HCT116 (cell line): ENCODE results near the gene LYSMD3. TPM values are rescaled to one million over a fixed set of nuclear protein-coding genes. Genes with fewer than 3 reads are reported as not detected.

Source experiments
- ATAC-seq: fragments of 200-7000 bp; cut with Tn5 transposase; 2 replicates; pipeline ENCODE4 v1.9.1; 2020; ENCODE audit warnings: mild to moderate bottlenecking, moderate library complexity
- BruUV-seq: library from RNA; stranded (reverse); fragments of 400-500 nt; replicated peaks from 2 replicates; lab custom pipeline; 2021; lab: Mats Ljungman, UMichigan
- CTCF ChIA-PET: fragments of 300-600 bp; sonication (Branson Sonifier 250); formaldehyde crosslinking; loops from one replicate; lab custom pipeline; 2021; ENCODE audit warnings: antibody characterized with exemption; lab: Charles Lee
- POLR2A ChIA-PET: fragments of 300-600, 350-600 bp; sonication (Branson Sonifier 250); formaldehyde crosslinking; loops from one replicate; lab custom pipeline; 2021; ENCODE audit warnings: antibody characterized with exemption; lab: Charles Lee
- RAD21 ChIA-PET, 2 experiments: fragments of 300-600 bp; sonication (Branson Sonifier 250); formaldehyde crosslinking; loops; one replicate each; lab custom pipeline; 2023; ENCODE audit warnings: low total read pairs in 2 of 2; ENCODE audit not compliant: uncharacterized antibody in 2 of 2, unreplicated experiment in 2 of 2, low non-redundant PET in 1 of 2; lab: Charles Lee
- DNase-seq: peaks from one replicate; pipeline ENCODE4 v3.0.0-alpha.2; 2010; ENCODE audit warnings: low read depth, low spot score
- H2AFZ ChIP-seq: fragments of 200-600 bp; shearing (Covaris generic), sonication (generic); 2 replicates; pipeline ENCODE4 v1.6.1; 2017; ENCODE audit warnings: low read depth, mixed run types, mixed read lengths, antibody characterized with exemption, low read length; ENCODE audit not compliant: poor library complexity, severe bottlenecking
- H3K27ac ChIP-seq: 2 replicates; pipeline ENCODE4 v1.5.1; 2012; ENCODE audit warnings: low read depth, low read length
- H3K27me3 ChIP-seq: fragments of 200-600 bp; sonication (generic); 2 replicates; pipeline ENCODE4 v1.6.1; 2016; ENCODE audit warnings: mixed run types, low read length, mixed read lengths; ENCODE audit not compliant: insufficient read depth
- H3K36me3 ChIP-seq, 2 experiments: fragments of 200-500 bp in 1 of 2; fragments of 200-600 bp in 1 of 2; sonication (Bioruptor generic) in 1 of 2; sonication (generic) in 1 of 2; 2 replicates each; pipeline versions ENCODE4 v1.5.1 to v1.6.1; 2014 to 2016; ENCODE audit warnings: low read length in 2 of 2, inconsistent platforms in 1 of 2, mixed read lengths in 1 of 2, mixed run types in 1 of 2; ENCODE audit not compliant: insufficient read depth in 2 of 2, control insufficient read depth in 1 of 2
- H3K4me1 ChIP-seq, 2 experiments: fragments of 200-600 bp in 1 of 2; sonication (generic) in 1 of 2; 2 replicates each; pipeline versions ENCODE4 v1.5.1 to v1.6.1; 2012 to 2017; ENCODE audit warnings: low read length in 2 of 2, inconsistent platforms in 1 of 2, mild to moderate bottlenecking in 1 of 2, mixed read lengths in 1 of 2, mixed run types in 1 of 2, moderate library complexity in 1 of 2; ENCODE audit not compliant: insufficient read depth in 2 of 2, control insufficient read depth in 1 of 2
- H3K4me2 ChIP-seq: fragments of 200-600 bp; sonication (generic); 2 replicates; pipeline ENCODE4 v1.6.1; 2017; ENCODE audit warnings: mixed run types, low read length, mixed read lengths
- H3K4me3 ChIP-seq, 2 experiments: fragments of 200-600 bp in 1 of 2; sonication (generic) in 1 of 2; replicated peaks in 1 of 2; 2 replicates each; pipeline ENCODE4 v1.5.1; 2011 to 2016; ENCODE audit warnings: low read length in 2 of 2, control low read depth in 1 of 2, low read depth in 1 of 2, mild to moderate bottlenecking in 1 of 2, mixed read lengths in 1 of 2, mixed run types in 1 of 2
- H3K79me2 ChIP-seq: fragments of 200-600 bp; sonication (generic); 2 replicates; pipeline ENCODE4 v1.6.1; 2017; ENCODE audit warnings: mild to moderate bottlenecking, mixed run types, low read length, moderate library complexity, mixed read lengths; ENCODE audit not compliant: insufficient read depth
- H3K9ac ChIP-seq: fragments of 200-600 bp; sonication (generic); 2 replicates; pipeline ENCODE4 v1.6.1; 2016; ENCODE audit warnings: low read length, mixed read lengths
- H3K9me2 ChIP-seq: fragments of 200-600 bp; sonication (generic), shearing (Covaris generic); 2 replicates; pipeline ENCODE4 v1.6.1; 2017; ENCODE audit warnings: mixed run types, mild to moderate bottlenecking, moderate library complexity; ENCODE audit not compliant: insufficient read depth
- H3K9me3 ChIP-seq, 2 experiments: fragments of 200-500 bp in 1 of 2; fragments of 200-600 bp in 1 of 2; sonication (Bioruptor generic) in 1 of 2; sonication (generic) in 1 of 2; 2 replicates each; pipeline ENCODE4 v1.6.1; 2014 to 2017; ENCODE audit warnings: low read length in 2 of 2, mixed read lengths in 2 of 2, inconsistent platforms in 1 of 2, low read depth in 1 of 2, mild to moderate bottlenecking in 1 of 2, mixed run types in 1 of 2, moderate library complexity in 1 of 2; ENCODE audit not compliant: control insufficient read depth in 1 of 2, insufficient read depth in 1 of 2
- H4K20me1 ChIP-seq: fragments of 200-600 bp; sonication (generic), shearing (Covaris generic); 2 replicates; pipeline ENCODE4 v1.6.1; 2017; ENCODE audit warnings: mixed run types, mild to moderate bottlenecking, moderate library complexity; ENCODE audit not compliant: insufficient read depth
- CBX3 ChIP-seq: IDR thresholded peaks from 2 replicates; pipeline ENCODE4 v1.6.1; 2012; ENCODE audit warnings: low read depth
- CEBPB ChIP-seq: IDR thresholded peaks from 2 replicates; pipeline ENCODE4 v1.6.1; 2012; ENCODE audit warnings: low read depth
- EGR1 ChIP-seq: IDR thresholded peaks from 2 replicates; pipeline ENCODE4 v1.6.1; 2012; ENCODE audit warnings: low read depth
- EZH2 ChIP-seq: fragments of 200-600 bp; sonication (generic); IDR thresholded peaks from 2 replicates; pipeline ENCODE4 v1.6.1; 2017; ENCODE audit warnings: antibody characterized with exemption, mixed run types
- EZH2phosphoT487 ChIP-seq: fragments of 200-600 bp; IDR thresholded peaks from 2 replicates; pipeline ENCODE4 v1.6.1; 2018; ENCODE audit warnings: antibody characterized with exemption, borderline replicate concordance
- FOSL1 ChIP-seq: IDR thresholded peaks from 2 replicates; pipeline ENCODE4 v1.6.1; 2012; ENCODE audit warnings: low read depth
- JUND ChIP-seq: IDR thresholded peaks from 2 replicates; pipeline ENCODE4 v1.6.1; 2012
- POLR2AphosphoS5 ChIP-seq: IDR thresholded peaks from 2 replicates; pipeline ENCODE4 v1.6.1; 2011; ENCODE audit warnings: mild to moderate bottlenecking, low read depth, low read length, moderate library complexity
- SIN3A ChIP-seq: IDR thresholded peaks from 2 replicates; pipeline ENCODE4 v1.6.1; 2012; ENCODE audit warnings: low read depth
- YY1 ChIP-seq: IDR thresholded peaks from 2 replicates; pipeline ENCODE4 v1.6.1; 2011; ENCODE audit warnings: low read length, low read depth, moderate library complexity, mild to moderate bottlenecking; ENCODE audit not compliant: insufficient replicate concordance; ENCODE audit errors: extremely low read depth
- ZFX ChIP-seq: fragments of 450-650 bp; IDR thresholded peaks from 2 replicates; pipeline ENCODE4 v1.6.1; 2017
- ZNF274 ChIP-seq: fragments of 200-500 bp; sonication (Bioruptor generic); IDR thresholded peaks from 2 replicates; pipeline ENCODE4 v1.6.1; 2014; ENCODE audit warnings: mild to moderate bottlenecking, low read depth, low read length, inconsistent platforms
- intact Hi-C: fragments of 100-400 bp; cut with micrococcal nuclease; formaldehyde crosslinking; loops from 2 replicates; pipeline ENCODE4 v1.10.0; 2022
- total RNA-seq: library from RNA; stranded (reverse); gene quantifications from one replicate; pipeline ENCODE4 v1.2.1, GENCODE V29; 2021; ENCODE audit not compliant: unreplicated experiment
- TF ChIP-seq, protein P1 (sequence below): IDR thresholded peaks from 2 replicates; pipeline ENCODE4 v1.6.1; 2012
- TF ChIP-seq, protein P2 (sequence below): IDR thresholded peaks from 2 replicates; pipeline ENCODE4 v1.6.1; 2011; ENCODE audit warnings: mild to moderate bottlenecking, low read length, moderate library complexity; ENCODE audit not compliant: insufficient replicate concordance; ENCODE audit errors: extremely low read depth
- TF ChIP-seq, protein P3 (sequence below), 3 experiments: fragments of 200-600 bp in 1 of 3; sonication (generic) in 1 of 3; IDR thresholded peaks in 2 of 3; conservative IDR thresholded peaks in 1 of 3; 2 replicates each; pipeline ENCODE4 v1.5.1; 2012 to 2017; ENCODE audit warnings: low read depth in 2 of 3, low read length in 2 of 3, antibody characterized with exemption in 1 of 3, borderline replicate concordance in 1 of 3, control low read depth in 1 of 3, mild to moderate bottlenecking in 1 of 3, mixed read lengths in 1 of 3, mixed run types in 1 of 3, moderate library complexity in 1 of 3; ENCODE audit not compliant: insufficient read depth in 1 of 3
- TF ChIP-seq, protein P4 (sequence below): IDR thresholded peaks from 2 replicates; pipeline ENCODE4 v1.6.1; 2012; ENCODE audit warnings: low read depth
- TF ChIP-seq, protein P5 (sequence below): IDR thresholded peaks from 2 replicates; pipeline ENCODE4 v1.6.1; 2012

The LYSMD3 gene
- total RNA-seq, 1 experiment from 2014 or later, result 18.0 TPM

DNA sequence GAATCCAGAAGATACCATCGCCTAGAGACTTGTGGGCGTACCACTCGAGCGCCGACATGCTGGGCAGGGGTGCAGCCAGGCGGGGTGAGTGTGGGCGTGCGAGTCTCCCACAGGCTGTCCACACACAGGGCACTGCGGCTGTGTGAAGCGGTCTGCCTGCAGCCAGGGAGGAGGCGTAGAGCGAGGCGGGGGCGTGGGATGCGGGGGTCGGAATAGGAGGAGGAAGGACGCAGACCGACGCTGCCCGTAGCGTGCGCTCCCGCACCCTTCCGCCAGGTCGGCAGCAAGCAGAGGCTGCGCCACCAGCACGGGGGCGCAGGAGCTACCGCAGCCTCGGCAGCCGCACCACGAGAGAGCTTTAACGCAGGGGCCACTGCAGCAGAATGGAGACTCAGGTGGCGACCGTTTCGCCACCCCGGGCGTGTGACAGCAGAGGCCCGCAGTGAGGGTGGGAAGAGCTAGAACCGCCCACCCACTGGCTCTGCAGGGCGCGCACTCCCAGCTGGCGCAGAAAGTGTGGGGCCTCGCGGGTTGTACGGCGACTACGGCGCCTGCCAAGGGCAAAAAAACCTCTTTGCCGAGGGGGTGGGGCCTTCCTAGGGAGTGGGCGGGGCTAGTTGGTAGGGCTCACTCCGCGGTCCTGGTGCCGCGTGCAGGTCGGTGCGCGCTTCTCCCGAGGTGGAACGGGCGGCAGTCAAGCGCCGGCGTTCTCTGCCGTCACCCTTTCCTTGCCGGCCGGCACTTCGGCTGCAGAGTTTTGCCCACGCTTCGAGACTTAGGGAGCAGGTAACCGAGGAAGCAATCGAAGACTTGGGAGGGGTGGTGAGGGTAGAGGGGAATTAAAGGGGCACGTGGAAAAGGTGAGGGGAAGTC is 54.9 kb downstream of the LYSMD3 start, which contains the start of the genes MBLAC2 and POLR3G:
TSS of gene MBLAC2 (minus strand) at position 537 of the 873 bp plus-strand sequence. CDS start at position 58, 479 bp downstream.
TSS of gene POLR3G (plus strand) at position 630 of the 873 bp plus-strand sequence. CDS start 10,704 bp downstream, outside the sequence.
- intact Hi-C loops, result loop anchor here (5.0 kb wide), 1 partner anchor 53 kb away; the partner anchor contains the start of gene LYSMD3
- ChIA-PET RAD21 (no interaction called here), CTCF (interaction anchor here (1.6 kb wide), 1 partner anchor 131 kb away, joined by 4 read pairs; no protein-coding TSS in a partner anchor), POLR2A (interaction anchor here (0.8 to 1.4 kb wide), 5 partner anchors 10 to 65 kb away, joined by 4 to 7 read pairs (median 5); partner anchors contain the start of gene CETN3)
- H2AFZ ChIP-seq, result peak within 1 kb of the TSS; percentile 91
- no peaks in the 10 kb centered on the region for H3K9me2 ChIP-seq
- no peaks in the 10 kb centered on the region for H3K9me3 ChIP-seq
- H3K9ac ChIP-seq, result peak within 1 kb of the TSS; percentile 82
- peak within 1 kb of the TSS; percentile 84 for H3K4me2 ChIP-seq
- no peaks in the 10 kb centered on the region for H3K27me3 ChIP-seq
- H4K20me1 ChIP-seq, result no peaks in the 10 kb centered on the region
- DNase-seq, result peak; percentile 87
- H3K36me3 ChIP-seq, result 0 out of 4 replicates have a peak, but pooled peaks cover 0 to 2% of the 10 kb centered on the region in 2 experiments
- no TSS peak for BruUV-seq
- peak within 1 kb of the TSS; percentile 85 for H3K4me3 ChIP-seq
- peaks cover 67% of the 10 kb centered on the region for H3K79me2 ChIP-seq
- peaks cover 6 to 31% of the 10 kb centered on the region in 2 experiments; a peak in 3 of 4 replicates for H3K4me1 ChIP-seq
- ATAC-seq, result peak; percentile 83
- peak within 1 kb of the TSS; percentile 96 for H3K27ac ChIP-seq
- TF ChIP-seq, protein P1, sequence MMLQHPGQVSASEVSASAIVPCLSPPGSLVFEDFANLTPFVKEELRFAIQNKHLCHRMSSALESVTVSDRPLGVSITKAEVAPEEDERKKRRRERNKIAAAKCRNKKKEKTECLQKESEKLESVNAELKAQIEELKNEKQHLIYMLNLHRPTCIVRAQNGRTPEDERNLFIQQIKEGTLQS, result no peak
- TF ChIP-seq CBX3, result peak; percentile 99
- peak; percentile 38; the same call in 1 of the 2 replicates for TF ChIP-seq JUND
- peak; percentile 78 for TF ChIP-seq YY1
- TF ChIP-seq, protein P2, sequence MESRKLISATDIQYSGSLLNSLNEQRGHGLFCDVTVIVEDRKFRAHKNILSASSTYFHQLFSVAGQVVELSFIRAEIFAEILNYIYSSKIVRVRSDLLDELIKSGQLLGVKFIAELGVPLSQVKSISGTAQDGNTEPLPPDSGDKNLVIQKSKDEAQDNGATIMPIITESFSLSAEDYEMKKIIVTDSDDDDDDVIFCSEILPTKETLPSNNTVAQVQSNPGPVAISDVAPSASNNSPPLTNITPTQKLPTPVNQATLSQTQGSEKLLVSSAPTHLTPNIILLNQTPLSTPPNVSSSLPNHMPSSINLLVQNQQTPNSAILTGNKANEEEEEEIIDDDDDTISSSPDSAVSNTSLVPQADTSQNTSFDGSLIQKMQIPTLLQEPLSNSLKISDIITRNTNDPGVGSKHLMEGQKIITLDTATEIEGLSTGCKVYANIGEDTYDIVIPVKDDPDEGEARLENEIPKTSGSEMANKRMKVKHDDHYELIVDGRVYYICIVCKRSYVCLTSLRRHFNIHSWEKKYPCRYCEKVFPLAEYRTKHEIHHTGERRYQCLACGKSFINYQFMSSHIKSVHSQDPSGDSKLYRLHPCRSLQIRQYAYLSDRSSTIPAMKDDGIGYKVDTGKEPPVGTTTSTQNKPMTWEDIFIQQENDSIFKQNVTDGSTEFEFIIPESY, result peak; percentile 90
- peak; percentile 97 for TF ChIP-seq POLR2AphosphoS5
- TF ChIP-seq EZH2, result no peak
- TF ChIP-seq, protein P3, sequence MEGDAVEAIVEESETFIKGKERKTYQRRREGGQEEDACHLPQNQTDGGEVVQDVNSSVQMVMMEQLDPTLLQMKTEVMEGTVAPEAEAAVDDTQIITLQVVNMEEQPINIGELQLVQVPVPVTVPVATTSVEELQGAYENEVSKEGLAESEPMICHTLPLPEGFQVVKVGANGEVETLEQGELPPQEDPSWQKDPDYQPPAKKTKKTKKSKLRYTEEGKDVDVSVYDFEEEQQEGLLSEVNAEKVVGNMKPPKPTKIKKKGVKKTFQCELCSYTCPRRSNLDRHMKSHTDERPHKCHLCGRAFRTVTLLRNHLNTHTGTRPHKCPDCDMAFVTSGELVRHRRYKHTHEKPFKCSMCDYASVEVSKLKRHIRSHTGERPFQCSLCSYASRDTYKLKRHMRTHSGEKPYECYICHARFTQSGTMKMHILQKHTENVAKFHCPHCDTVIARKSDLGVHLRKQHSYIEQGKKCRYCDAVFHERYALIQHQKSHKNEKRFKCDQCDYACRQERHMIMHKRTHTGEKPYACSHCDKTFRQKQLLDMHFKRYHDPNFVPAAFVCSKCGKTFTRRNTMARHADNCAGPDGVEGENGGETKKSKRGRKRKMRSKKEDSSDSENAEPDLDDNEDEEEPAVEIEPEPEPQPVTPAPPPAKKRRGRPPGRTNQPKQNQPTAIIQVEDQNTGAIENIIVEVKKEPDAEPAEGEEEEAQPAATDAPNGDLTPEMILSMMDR (IDR thresholded peaks at IDR 0.05 in 2 of 3, conservative IDR thresholded peaks at IDR 0.05 in 1 of 3; ENCODE audit: borderline replicate concordance in 1 of 3, insufficient read depth in 1 of 3, low read depth in 2 of 3, low read length in 2 of 3), result peak in 1 of 3 experiments; percentile 34; a peak in 3 of 6 replicates
- peak; percentile 94 for TF ChIP-seq EGR1
- TF ChIP-seq, protein P4, sequence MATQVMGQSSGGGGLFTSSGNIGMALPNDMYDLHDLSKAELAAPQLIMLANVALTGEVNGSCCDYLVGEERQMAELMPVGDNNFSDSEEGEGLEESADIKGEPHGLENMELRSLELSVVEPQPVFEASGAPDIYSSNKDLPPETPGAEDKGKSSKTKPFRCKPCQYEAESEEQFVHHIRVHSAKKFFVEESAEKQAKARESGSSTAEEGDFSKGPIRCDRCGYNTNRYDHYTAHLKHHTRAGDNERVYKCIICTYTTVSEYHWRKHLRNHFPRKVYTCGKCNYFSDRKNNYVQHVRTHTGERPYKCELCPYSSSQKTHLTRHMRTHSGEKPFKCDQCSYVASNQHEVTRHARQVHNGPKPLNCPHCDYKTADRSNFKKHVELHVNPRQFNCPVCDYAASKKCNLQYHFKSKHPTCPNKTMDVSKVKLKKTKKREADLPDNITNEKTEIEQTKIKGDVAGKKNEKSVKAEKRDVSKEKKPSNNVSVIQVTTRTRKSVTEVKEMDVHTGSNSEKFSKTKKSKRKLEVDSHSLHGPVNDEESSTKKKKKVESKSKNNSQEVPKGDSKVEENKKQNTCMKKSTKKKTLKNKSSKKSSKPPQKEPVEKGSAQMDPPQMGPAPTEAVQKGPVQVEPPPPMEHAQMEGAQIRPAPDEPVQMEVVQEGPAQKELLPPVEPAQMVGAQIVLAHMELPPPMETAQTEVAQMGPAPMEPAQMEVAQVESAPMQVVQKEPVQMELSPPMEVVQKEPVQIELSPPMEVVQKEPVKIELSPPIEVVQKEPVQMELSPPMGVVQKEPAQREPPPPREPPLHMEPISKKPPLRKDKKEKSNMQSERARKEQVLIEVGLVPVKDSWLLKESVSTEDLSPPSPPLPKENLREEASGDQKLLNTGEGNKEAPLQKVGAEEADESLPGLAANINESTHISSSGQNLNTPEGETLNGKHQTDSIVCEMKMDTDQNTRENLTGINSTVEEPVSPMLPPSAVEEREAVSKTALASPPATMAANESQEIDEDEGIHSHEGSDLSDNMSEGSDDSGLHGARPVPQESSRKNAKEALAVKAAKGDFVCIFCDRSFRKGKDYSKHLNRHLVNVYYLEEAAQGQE, result no peak
- TF ChIP-seq FOSL1, result 0 out of 2 replicates have a peak, but pooled peaks have one; percentile 20
- peak; percentile 61; the same call in 1 of the 2 replicates for TF ChIP-seq ZFX
- TF ChIP-seq, protein P5, sequence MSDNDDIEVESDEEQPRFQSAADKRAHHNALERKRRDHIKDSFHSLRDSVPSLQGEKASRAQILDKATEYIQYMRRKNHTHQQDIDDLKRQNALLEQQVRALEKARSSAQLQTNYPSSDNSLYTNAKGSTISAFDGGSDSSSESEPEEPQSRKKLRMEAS, result peak; percentile 97
- TF ChIP-seq CEBPB, result no peak; the same call in 1 of the 2 replicates
- TF ChIP-seq EZH2phosphoT487, result no peak
- TF ChIP-seq SIN3A, result peak; percentile 98
- TF ChIP-seq ZNF274, result no peak
